GM21515 (cell line): ENCODE data around the gene LAMA1.
"Not testable (repeated sequence)": the region's sequence is repeated elsewhere in the genome, so short reads cannot be mapped to it uniquely, and the experiment has no call there.

Experiments
- ATAC-seq: cut with Tn5 transposase; IDR thresholded peaks from one replicate; pipeline ENCODE4 v1.9.1; 2021; ENCODE audit not compliant: unreplicated experiment

Gene LAMA1

GRCh38 chr18:7117390-7118355, at the start of gene LAMA1:
Gene LAMA1 (minus strand): TSS chr18:7117797. CDS start chr18:7117720, 77 bp downstream.
- ATAC-seq = no peak

GRCh38 chr18:7165846-7166393, 48.3 kb upstream of the LAMA1 start:
- no peak for ATAC-seq

GRCh38 chr18:7164323-7165004, 46.9 kb upstream of the LAMA1 start:
- no peak for ATAC-seq

- ATAC-seq = no peak
Observed at GRCh38 chr18:7158216-7158615, 40.6 kb upstream of the LAMA1 start.

- no peak for ATAC-seq
Observed at GRCh38 chr18:7157760-7158159, 40.2 kb upstream of the LAMA1 start.

- ATAC-seq = no peak
Observed at GRCh38 chr18:7155887-7156286, 38.3 kb upstream of the LAMA1 start.

GRCh38 chr18:7155092-7155491, 37.5 kb upstream of the LAMA1 start:
- ATAC-seq = no peak

GRCh38 chr18:7152440-7152839, 34.8 kb upstream of the LAMA1 start:
- no peak for ATAC-seq

GRCh38 chr18:7147399-7147798, 29.8 kb upstream of the LAMA1 start:
- no peak for ATAC-seq

GRCh38 chr18:7146067-7146466, 28.5 kb upstream of the LAMA1 start:
- ATAC-seq = no peak

GRCh38 chr18:7144921-7145320, 27.3 kb upstream of the LAMA1 start:
- ATAC-seq = not testable (repeated sequence)

- ATAC-seq = no peak
Observed at GRCh38 chr18:7141287-7141686, 23.7 kb upstream of the LAMA1 start.

GRCh38 chr18:7139409-7139808, 21.8 kb upstream of the LAMA1 start:
- no peak for ATAC-seq

- ATAC-seq = no peak
Observed at GRCh38 chr18:7133181-7133580, 15.6 kb upstream of the LAMA1 start.

GRCh38 chr18:7132356-7133150, 15.0 kb upstream of the LAMA1 start:
- ATAC-seq = no peak

GRCh38 chr18:7122376-7122775, 4.8 kb upstream of the LAMA1 start:
- no peak for ATAC-seq

GRCh38 chr18:7116792-7117389, 706 bp downstream of the LAMA1 start:
- ATAC-seq = no peak

GRCh38 chr18:7116001-7116730, 1.4 kb downstream of the LAMA1 start:
- ATAC-seq = no peak

- no peak for ATAC-seq
Observed at GRCh38 chr18:7112936-7113335, 4.7 kb downstream of the LAMA1 start.

- ATAC-seq = no peak
Observed at GRCh38 chr18:7111134-7111533, 6.5 kb downstream of the LAMA1 start.
